COLO829 (cell line): ENCODE measurements around the gene MYO3B.
"Not testable (repeated sequence)": the region's sequence is repeated elsewhere in the genome, so short reads cannot be mapped to it uniquely, and the experiment has no call there.

Experiments
- DNase-seq: peaks from one replicate; pipeline ENCODE4 v3.0.0; 2012; ENCODE audit warnings: low spot score

MYO3B gene

DNA sequence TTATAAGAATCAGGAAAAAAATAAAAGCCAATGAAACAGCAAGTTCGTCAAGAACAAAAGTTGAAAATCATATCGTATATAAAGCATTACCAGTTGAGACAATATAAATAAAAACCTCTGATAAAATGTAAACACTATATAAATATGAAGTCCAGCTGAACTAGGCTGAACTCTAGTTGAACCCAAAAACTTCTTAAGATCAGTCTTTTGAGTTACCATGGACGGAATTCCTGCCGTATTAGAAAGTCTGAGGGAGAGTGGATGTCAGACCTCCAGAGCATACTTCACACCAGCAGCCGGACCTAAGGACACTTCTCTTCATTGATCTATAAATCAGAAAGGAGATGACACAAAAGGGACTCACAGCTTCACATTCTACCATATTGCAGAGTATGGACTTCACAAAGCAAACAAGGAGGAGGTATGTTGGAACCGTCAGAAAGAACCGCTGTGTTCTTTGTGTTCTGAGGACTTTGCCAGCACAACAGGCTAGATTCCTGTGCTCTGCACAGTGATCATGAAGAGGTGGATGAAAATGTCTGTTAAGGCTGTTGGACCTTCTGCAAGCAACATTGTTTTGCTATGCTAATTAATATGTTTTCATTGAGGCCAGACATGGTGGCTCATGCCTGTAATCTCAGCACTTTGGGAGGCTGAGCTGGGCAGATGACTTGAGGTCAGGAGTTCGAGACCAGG is 469.9 kb downstream of the MYO3B start:
- no peak for DNase-seq

DNA sequence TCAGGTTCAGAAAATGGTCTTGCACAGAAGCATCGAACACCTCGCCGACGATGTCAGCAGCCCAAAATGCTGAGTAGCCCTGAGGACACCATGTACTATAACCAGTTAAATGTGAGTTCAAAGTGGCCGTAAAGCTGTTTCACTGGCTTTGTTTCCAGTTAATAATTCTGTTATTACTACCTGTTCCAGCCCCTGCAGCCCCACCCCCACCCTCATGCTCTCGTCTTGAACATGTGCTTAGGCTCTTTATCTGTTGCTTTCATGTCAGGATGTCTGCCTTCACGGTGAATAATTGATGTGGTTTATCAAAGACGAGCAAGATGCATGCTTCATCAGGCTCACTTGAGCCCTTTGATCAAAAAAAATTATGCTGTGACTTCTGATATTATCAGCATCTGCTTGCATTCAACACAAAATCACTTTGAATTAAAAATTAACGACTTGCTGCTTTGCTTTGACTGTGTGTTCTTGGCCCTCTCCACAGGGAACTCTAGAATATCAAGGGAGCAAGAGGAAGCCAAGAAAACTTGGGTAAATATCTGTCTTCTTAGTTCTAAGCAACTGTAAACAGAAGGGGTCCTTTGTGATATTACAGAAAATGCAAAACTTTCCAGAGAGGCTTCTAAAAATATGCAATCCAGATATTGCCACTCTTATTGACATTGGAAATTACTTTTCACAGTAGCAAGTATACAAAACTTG is 473.8 kb downstream of the MYO3B start:
- DNase-seq: no peak

DNA sequence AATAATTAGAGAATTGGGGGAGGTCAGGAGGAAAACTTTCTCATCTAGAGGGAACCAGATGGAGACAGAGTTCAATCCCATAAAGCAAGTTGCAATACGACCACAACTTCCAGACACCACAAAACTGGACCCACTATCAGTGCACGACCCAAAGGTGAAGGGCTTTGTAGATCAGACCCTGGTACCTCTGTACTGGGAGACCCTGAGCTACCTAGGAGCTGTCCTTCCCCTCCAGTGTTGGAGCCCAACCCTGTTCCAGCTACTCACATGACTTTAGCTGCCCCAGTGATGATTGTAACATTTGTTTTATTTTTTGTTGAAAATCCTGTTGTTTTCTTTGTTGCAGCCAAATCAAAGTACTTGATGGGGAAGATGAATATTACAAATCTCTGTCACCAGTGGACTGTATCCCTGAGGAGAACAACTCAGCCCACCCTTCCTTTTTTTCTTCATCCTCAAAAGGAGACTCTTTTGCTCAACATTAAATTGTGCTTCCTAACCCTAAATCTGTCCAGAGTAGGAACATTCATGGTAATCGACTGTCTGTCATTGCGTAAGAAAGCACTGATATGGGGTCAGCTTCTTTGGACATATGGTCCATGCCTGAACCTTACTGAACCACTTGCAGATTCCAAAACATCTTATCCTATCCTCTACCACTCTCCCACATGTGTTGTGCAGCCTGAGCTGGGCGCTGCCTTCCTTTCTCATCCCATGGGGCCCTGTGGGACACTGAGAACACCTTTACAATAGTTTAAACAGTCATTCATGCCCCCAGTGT is 474.9 kb downstream of the MYO3B start:
- DNase-seq: no peak

DNA sequence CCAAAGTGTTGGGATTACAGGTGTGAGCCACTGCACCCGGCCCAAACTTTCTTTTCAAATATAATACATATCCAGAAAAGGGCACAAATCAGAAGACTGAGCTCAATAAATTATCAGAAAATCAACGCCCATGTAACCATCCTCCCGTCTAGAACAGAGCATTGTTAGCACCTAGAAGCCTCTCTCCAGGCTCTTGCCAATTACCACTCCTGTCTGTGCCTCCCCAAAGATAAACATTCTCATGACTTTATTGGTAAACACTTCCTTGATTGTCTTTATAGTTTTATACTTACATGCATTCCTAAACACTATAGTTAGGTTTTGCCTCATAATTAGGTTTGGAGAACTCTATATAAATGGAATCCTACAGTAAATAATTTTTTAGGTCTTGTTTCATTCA is 478.7 kb downstream of the MYO3B start:
- no peak for DNase-seq

DNA sequence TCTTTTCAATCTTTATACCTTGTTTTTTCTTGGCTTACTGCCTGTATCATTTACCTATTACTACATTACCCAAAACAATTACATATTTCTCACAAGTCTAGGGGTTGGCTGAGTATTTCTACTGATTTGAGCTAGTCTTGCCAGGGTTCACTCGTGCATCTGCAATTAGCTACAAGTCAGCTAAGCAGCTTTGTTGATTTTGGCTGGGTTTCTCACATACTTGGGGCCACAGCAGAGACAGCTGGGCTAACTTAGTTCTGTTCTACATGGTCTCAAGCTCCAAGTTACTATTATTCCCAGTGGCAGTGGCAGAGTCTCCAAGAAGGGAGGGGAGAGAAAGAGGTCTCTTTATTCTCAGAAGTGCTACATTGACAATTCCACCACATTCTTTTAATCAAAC is 482.5 kb downstream of the MYO3B start:
- DNase-seq: no peak

DNA sequence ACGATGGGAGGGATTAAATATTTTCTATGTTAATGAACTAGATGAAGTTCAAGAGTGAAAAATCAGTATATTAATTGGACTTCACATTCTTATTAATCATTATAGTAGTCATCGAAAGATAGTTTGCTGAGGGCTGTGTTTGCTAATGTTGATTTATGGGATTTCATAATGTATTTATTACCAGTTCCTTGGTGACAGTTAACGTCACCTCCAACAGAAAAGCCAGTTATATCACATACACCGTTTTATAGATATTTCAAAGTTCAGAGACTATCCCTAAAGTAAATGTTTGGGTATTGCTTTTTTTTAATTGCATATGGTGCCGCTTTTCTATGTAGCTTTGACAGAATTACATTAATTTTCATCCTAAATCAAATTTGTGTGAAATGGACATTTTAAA is 487.8 kb downstream of the MYO3B start:
- DNase-seq: no peak

DNA sequence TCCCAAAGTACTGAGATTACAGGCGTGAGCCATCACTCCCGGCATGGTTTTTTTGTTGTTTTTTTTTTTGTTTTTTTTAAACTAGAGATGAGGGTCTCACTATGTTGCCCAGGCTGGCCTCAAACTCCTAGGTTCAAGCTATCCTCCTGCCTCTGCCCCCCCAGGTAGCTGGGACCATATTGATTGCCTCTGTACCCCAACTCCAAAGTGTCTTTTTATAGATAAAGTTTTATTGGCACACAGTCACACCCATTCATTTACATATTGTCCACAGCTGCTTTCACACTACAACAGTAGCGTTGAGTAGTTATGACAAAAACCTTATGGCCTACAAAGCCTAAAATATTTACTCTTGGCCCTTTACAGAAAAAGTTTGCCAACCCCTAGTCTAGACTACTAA is 492.0 kb downstream of the MYO3B start:
- no peak for DNase-seq

DNA sequence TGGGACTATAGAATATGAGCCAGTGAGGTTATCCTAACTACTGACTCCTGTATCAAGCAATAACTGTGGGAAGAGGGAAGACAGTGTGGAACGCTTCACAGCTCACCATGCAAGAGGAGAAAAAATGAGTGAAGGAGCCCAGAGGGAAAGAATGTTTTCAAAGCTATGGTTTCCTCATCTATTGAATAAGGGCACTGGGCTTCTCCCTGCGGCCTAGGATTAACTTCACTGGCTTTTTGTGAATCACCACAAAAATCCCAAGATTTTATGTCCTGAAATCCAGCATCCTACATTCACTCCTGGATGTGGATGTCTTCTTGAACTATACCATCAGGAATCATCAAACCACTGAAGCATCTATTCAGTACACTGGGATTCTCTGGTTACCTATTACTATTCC is 492.7 kb downstream of the MYO3B start:
- DNase-seq: no peak

DNA sequence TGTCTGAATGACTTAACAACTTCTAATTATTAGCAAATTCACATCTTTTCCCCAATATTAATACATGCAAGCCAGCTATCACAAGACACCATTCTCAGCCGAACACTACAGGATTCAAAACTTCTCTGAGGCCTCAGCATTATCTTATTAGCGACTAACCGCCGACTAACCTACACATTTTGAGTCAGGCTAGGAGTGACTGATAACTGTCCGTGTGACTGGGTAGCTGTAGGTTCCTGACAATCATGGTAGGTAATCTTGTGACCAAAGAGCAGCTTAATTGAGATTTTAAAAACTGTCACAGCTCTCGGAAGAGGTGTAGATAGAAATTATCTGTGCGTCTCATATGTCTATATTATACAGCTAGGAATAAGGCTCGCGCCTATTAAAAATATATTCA is 493.1 kb downstream of the MYO3B start:
- no peak for DNase-seq

DNA sequence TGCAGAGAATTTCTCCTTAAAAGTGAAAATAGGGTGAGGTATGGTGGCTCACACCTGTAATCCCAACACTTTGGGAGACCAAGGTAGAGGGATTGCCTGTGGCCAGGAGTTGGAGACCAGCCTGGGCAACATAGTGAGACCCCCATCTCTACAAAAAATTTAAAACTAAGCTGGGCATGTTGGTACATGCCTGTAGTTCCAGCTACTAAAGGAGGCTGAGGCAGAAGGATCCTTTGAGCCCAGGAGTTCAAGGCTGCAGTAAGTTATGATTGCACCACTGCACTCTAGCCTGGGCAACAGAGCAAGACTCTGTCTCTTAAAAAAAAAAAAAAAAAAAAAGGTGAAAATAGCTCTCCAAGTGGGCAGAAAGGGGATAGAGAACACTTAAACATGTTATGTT is 496.3 kb downstream of the MYO3B start:
- not testable (repeated sequence) for DNase-seq

DNA sequence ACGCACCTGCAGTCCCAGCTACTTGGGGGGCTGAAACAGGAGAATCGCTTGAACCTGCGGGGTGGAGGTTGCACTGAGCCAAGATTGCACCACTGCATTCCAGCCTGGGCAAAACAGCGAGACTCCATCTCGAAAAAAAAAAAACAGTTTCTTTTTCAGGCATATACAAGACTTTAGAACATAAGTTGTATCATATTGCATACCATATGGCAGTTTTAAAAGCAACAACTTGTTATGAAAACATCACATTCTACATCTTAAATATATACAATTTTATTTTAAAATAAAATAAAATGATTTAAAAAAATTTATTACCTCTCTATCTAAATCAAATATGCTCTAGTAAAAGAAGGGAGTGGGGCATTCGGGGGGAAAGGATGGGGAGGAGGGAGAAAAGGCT is 497.8 kb downstream of the MYO3B start:
- DNase-seq: no peak

DNA sequence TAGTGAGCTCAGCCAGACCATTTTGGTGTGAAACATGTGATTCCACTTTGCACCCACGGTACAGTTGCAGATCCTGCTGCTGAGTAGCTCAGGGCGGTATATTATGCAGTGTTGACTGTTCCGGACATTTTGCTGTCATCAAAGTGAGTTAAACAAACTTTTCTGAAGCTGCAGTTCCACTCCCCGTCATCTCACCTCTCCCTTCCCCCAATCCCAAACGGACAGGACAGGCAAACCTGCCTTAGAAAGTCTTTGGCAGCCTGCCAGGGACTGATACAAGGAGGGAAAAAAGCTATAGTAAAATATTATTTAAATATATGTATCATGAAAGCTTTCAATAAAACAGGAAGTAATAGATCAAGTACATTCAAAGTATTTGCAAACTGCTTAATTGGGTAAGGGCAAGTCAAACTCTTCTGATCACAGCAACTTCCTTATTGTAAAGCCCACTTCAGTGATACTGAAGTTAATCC is 501.7 kb downstream of the MYO3B start:
- DNase-seq: no peak

DNA sequence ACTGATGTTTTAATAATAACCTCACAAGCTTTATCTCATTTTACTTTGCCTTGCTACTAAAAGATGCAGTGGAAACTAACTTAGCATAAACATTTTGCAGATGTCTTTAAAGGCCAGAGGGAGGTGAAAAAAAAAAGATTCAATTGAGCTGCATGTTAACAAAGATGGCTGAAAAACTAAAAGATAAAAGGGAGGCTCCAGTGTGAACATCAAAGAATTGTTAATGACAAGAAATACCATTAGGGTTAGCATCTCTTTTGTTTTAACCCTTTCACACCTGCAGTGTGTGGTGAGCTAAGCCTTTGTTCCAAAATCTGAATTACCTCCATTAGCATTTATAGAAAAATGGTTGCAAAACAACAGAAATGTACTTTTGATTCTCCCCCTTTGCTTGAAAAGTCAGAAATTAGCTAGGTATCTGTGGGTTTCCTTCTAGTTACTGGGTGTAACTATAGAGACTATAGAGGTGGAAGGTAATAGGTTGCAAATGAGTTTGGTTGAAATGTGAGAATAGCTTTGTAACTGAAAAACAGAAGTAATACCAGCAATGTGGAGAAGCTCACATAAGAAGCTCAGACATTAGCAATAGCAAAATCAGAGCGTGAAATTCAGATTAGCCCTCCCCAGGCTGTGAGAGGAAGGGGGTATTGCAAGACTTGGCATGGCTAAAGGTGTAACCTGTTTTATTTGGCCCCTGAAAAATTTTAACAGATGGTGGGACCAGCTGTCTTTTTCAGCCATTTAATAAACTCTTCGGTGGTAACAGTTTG is 502.4 kb downstream of the MYO3B start:
- DNase-seq: no peak

DNA sequence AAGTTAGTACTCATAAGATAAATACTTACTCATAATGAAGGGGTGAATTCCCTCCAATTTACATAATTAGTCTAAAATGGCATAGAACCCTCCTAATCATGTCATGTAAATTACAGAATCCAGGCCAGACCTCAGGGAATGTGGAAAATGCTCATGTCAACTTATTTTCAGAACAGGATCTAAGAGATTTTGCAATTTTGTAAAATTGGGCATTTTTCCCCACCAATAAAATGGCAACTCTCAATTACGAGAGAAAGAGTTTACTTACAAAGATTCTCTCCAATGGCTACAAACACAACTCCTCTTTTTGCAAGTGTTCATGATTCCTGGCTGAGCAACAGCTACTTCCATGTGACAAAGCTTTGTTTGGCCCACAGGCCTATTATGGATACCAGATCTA is 503.4 kb downstream of the MYO3B start:
- DNase-seq: no peak

DNA sequence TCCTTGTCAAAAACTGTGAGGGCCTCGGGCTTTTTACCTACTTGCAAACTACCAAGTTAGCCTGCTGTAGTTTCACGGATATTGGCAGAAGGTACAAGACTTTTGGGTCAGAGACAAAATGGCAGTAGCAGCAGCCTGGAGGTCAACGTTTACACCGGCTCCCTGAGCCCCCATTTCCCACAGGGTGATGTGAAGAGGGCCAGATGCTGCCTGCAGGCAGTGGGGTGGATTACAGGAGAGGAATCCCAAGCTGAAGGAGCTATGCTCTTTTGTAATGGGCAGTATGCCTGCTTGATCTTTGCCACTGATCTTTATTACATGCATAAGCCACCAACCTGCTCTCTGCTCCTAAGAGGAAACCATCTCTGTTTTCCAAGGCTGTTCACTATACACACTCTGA is 507.6 kb downstream of the MYO3B start:
- no peak for DNase-seq

DNA sequence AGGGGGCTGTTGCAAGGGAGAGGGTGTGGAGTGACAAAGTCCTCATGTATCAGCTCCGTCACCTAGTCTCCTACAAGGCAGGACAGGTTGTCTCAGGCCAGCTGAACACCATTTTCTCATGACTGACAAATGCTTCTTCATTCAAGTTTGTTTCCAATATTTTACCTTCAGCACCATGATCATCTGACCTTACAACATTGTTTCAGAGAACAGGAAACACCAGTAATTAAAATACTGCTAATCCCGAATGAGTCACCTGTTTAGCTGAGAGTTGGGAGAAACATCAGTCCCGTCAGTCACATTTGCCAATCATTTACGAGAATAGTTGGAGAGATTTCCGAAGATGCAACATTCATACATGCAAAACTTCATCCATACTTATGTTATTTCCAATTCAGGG is 511.5 kb downstream of the MYO3B start:
- no peak for DNase-seq

DNA sequence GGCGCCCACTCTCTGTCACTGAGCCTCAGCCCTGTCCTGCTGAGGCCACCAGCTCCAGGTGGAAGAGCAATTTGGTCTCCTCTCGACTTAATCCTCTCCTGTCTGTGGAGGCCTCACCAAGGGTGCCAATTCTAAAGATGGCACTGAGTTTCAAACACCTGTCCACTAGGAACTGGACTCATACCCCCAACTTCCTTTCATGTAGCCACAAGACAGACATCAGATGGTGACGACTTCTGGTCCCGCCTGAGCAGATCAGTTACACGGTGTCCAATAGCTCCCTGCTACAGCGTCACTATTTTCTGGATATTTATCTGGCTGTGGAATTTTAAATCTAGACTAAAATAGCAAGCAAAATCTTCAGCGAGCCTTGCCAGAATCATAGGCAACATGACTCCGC is 512.7 kb downstream of the MYO3B start:
- DNase-seq: no peak

DNA sequence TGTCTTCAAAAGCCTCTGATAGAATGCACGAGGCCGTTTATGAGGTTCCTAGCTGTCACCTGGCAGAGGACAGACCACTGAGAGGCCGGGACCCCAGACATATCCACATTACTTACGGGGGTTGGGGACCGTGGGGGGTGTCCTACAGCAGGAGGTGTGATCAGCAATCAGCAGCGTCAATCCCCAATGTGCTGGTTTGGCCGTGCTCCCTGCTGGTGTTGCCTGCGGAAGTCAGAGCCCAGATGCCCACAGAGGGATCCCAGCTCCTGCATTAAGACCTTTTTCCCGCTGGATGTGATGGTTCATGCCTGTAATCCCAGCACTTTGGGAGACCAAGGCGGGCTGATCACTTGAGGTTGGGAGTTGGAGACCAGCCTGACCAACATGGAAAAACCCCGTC is 516.4 kb downstream of the MYO3B start:
- no peak for DNase-seq

DNA sequence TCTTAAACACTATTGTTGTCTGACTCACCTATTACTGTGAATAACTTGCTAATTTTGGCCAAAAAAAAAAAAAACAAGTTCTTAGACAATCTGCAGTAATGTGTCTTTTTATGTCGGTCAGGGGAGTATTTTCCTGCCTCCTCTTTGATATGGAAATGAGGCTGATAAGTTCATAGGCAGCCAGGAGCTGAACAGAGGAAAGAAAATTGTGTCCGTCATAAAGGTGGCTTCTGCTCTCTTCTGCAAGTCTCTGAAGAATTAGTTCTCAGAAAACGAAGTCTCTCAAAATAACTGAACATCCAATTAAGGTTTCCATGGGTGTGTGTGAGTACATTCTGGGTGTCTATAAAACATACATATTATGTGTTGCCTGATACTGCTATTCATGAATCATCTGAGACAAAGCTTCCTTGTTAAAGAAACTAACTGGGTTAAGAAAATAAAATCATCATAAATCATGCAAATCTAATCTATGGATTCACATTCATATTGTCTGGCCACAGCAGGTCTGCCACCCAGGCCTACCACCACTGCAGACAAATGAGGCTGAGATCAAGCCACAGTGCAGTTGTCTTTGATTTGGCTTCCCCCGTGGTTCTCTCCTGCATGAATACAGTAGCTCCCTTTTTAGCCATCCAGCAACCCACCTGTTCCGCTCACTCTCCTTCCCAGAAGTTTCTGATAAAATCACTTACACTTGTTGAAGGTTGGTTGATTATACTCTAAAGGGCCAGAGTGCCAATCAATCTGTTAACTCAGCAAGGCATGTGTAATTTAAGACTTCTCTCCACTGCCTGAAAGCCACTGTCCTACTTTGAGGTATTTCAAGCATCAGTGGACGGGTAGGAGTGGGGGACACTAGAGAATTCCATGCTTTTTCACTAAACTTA is 517.8 kb downstream of the MYO3B start:
- DNase-seq: no peak

DNA sequence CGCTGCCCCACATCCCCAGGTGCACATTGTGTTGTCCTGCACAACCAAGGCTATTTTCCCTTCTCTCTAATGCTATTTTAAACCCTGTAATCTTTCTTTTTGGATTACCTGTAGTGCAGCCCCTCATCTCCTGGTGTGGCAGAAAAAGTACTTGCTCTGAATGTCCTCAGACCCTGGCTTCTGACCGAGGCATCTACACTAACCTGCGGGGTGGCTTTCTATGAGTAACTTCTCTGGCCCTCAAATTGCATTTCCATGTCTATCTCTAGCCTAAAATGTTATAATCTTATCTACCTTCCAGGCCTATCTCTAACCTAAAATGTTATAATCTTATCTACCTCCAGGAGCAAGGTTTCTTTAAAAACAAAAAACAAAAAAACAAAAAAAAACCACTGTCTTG is 519.0 kb downstream of the MYO3B start:
- no peak for DNase-seq

DNA sequence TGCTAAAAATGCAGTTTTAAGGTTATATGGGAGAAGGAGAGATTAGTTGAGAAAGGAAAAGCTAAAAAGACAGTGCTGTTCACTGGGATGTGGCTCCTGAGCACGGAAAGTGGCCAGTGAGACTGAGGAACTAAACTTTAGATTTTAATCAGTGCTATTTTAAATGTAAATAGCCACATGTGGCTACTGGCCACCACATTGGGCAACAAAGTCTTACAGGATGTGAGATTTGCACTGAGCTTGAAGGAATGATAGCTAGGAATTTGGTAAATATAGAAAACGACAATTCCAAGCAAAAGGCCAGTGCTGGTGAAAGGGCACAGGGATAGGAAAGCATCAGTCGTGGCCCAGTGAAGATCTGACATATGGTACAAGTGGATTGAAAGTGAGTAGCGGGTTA is 523.1 kb downstream of the MYO3B start:
- DNase-seq: no peak
